IMR-90 (cell line): ENCODE results near the gene TMPRSS3. TPM values are rescaled to one million over a fixed set of nuclear protein-coding genes. Genes with fewer than 3 reads are reported as not detected.

Experiments used
- ATAC-seq: fragments of 200-7000 bp; cut with Tn5 transposase; 2 replicates; pipeline ENCODE4 v1.9.1; 2020; ENCODE audit warnings: low read depth, mild to moderate bottlenecking, moderate library complexity
- BruUV-seq: library from RNA; stranded (reverse); fragments of 400-500 nt; replicated peaks from 2 replicates; lab custom pipeline; 2021; lab: Mats Ljungman, UMichigan
- CTCF ChIA-PET: fragments of 300-600 bp; formaldehyde crosslinking; extraction: SDS; loops from one replicate; lab custom pipeline; 2021; ENCODE audit warnings: antibody characterized with exemption; lab: Yijun Ruan, JAX
- POLR2A ChIA-PET: fragments of 300-600 bp; sonication (Branson Sonifier 250); formaldehyde crosslinking; loops from one replicate; lab custom pipeline; 2022; ENCODE audit warnings: antibody characterized with exemption; ENCODE audit not compliant: unreplicated experiment; lab: Charles Lee
- DNase-seq: peaks from one replicate; pipeline ENCODE4 v3.0.0; 2013
- H2AFZ ChIP-seq: replicated peaks from 2 replicates; pipeline ENCODE3; 2013; ENCODE audit warnings: low read length, mild to moderate bottlenecking; ENCODE audit not compliant: poor library complexity
- H2AK5ac ChIP-seq: 2 replicates; pipeline ENCODE4 v1.6.1; 2013; ENCODE audit warnings: low read depth, low read length, inconsistent platforms
- H2AK9ac ChIP-seq: replicated peaks from 2 replicates; pipeline ENCODE3; 2013; ENCODE audit warnings: mild to moderate bottlenecking, low read depth, low read length, moderate library complexity; ENCODE audit not compliant: poor library complexity
- H2BK120ac ChIP-seq: 2 replicates; pipeline ENCODE4 v1.6.1; 2013; ENCODE audit warnings: low read depth, low read length, inconsistent platforms
- H2BK15ac ChIP-seq: 3 replicates; pipeline ENCODE4 v1.6.1; 2013; ENCODE audit warnings: low read depth, low read length, inconsistent platforms
- H2BK20ac ChIP-seq: 2 replicates; pipeline ENCODE4 v1.6.1; 2013; ENCODE audit warnings: low read depth, mild to moderate bottlenecking, inconsistent platforms, low read length, moderate library complexity
- H2BK5ac ChIP-seq: 2 replicates; pipeline ENCODE4 v1.6.1; 2013; ENCODE audit warnings: mild to moderate bottlenecking, low read depth, low read length, inconsistent platforms; ENCODE audit not compliant: poor library complexity, severe bottlenecking
- H3K14ac ChIP-seq: replicated peaks from 2 replicates; pipeline ENCODE4 v1.6.1; 2013; ENCODE audit warnings: low read depth, low read length, inconsistent platforms
- H3K18ac ChIP-seq: 2 replicates; pipeline ENCODE4 v1.6.1; 2013; ENCODE audit warnings: low read depth, low read length, control low read depth
- H3K23ac ChIP-seq: 2 replicates; pipeline ENCODE4 v1.6.1; 2013; ENCODE audit warnings: low read depth, low read length, inconsistent platforms
- H3K27ac ChIP-seq: 2 replicates; pipeline ENCODE4 v1.5.1; 2013; ENCODE audit warnings: mild to moderate bottlenecking, control low read depth, low read length; ENCODE audit not compliant: insufficient read depth
- H3K27me3 ChIP-seq: 2 replicates; pipeline ENCODE4 v1.6.1; 2013; ENCODE audit warnings: low read length; ENCODE audit not compliant: control insufficient read depth, insufficient read depth
- H3K36me3 ChIP-seq: 2 replicates; pipeline ENCODE4 v1.6.1; 2013; ENCODE audit warnings: low read length, mixed read lengths; ENCODE audit not compliant: control insufficient read depth, insufficient read depth
- H3K4ac ChIP-seq: 2 replicates; pipeline ENCODE4 v1.6.1; 2013; ENCODE audit warnings: low read depth, low read length, inconsistent platforms
- H3K4me1 ChIP-seq: 2 replicates; pipeline ENCODE4 v1.6.1; 2013; ENCODE audit warnings: low read length, mixed read lengths; ENCODE audit not compliant: control insufficient read depth, insufficient read depth
- H3K4me2 ChIP-seq: 2 replicates; pipeline ENCODE4 v1.6.1; 2013; ENCODE audit warnings: low read depth, mild to moderate bottlenecking, control low read depth, low read length, moderate library complexity
- H3K4me3 ChIP-seq: 2 replicates; pipeline ENCODE4 v1.5.1; 2013; ENCODE audit warnings: low read depth, mild to moderate bottlenecking, control low read depth, low read length, moderate library complexity; ENCODE audit not compliant: insufficient read depth
- H3K56ac ChIP-seq: 2 replicates; pipeline ENCODE4 v1.6.1; 2013; ENCODE audit warnings: low read length, inconsistent platforms; ENCODE audit not compliant: insufficient read depth; ENCODE audit errors: extremely low read depth
- H3K79me1 ChIP-seq, 2 experiments: 2 replicates each; pipeline ENCODE4 v1.6.1; 2013; ENCODE audit warnings: low read length in 2 of 2, inconsistent platforms in 1 of 2, low read depth in 1 of 2
- H3K9ac ChIP-seq: 2 replicates; pipeline ENCODE4 v1.6.1; 2013; ENCODE audit warnings: low read depth, low read length, control low read depth
- H3K9me1 ChIP-seq: 2 replicates; pipeline ENCODE4 v1.6.1; 2013; ENCODE audit warnings: low read length, inconsistent platforms; ENCODE audit not compliant: insufficient read depth
- H3K9me3 ChIP-seq: 2 replicates; pipeline ENCODE4 v1.6.1; 2013; ENCODE audit warnings: low read length; ENCODE audit not compliant: control insufficient read depth, insufficient read depth
- H4K20me1 ChIP-seq: 2 replicates; pipeline ENCODE4 v1.6.1; 2013; ENCODE audit warnings: low read length, inconsistent platforms; ENCODE audit not compliant: insufficient read depth
- H4K5ac ChIP-seq: 2 replicates; pipeline ENCODE4 v1.6.1; 2013; ENCODE audit warnings: mild to moderate bottlenecking, low read depth, low read length, control low read depth
- H4K8ac ChIP-seq, 2 experiments: 2 replicates each; pipeline ENCODE4 v1.6.1; 2013; ENCODE audit warnings: low read depth in 2 of 2, low read length in 2 of 2, control low read depth in 1 of 2, inconsistent platforms in 1 of 2
- H4K91ac ChIP-seq: 2 replicates; pipeline ENCODE4 v1.6.1; 2013; ENCODE audit warnings: low read depth, low read length, inconsistent platforms; ENCODE audit not compliant: insufficient read depth
- BHLHE40 ChIP-seq: fragments of 150-350 bp; IDR thresholded peaks from 2 replicates; pipeline ENCODE4 v1.6.1; 2016; ENCODE audit warnings: mild to moderate bottlenecking, low read depth, low read length
- CEBPB ChIP-seq: IDR thresholded peaks from 2 replicates; pipeline ENCODE4 v1.6.1; 2012; ENCODE audit warnings: low read depth, low read length, improper control_type of control experiment
- CHD1 ChIP-seq: IDR thresholded peaks from 2 replicates; pipeline ENCODE4 v1.6.1; 2012; ENCODE audit warnings: low read depth, low read length, improper control_type of control experiment
- CTCF ChIP-seq: conservative IDR thresholded peaks from 2 replicates; pipeline ENCODE4 v1.5.1; 2012; ENCODE audit warnings: mild to moderate bottlenecking, low read depth, low read length, improper control_type of control experiment
- ELK1 ChIP-seq: fragments of 150-350 bp; IDR thresholded peaks from 2 replicates; pipeline ENCODE4 v1.6.1; 2016; ENCODE audit warnings: low read depth, mild to moderate bottlenecking, low read length, moderate library complexity, borderline replicate concordance
- FOS ChIP-seq: fragments of 150-350 bp; IDR thresholded peaks from 2 replicates; pipeline ENCODE4 v1.6.1; 2016; ENCODE audit warnings: low read depth, low read length
- MAZ ChIP-seq: IDR thresholded peaks from 2 replicates; pipeline ENCODE4 v1.6.1; 2012; ENCODE audit warnings: low read depth, mild to moderate bottlenecking, low read length, improper control_type of control experiment, moderate library complexity, borderline replicate concordance
- MXI1 ChIP-seq: IDR thresholded peaks from 2 replicates; pipeline ENCODE4 v1.6.1; 2012; ENCODE audit warnings: low read depth, mild to moderate bottlenecking, low read length, moderate library complexity, borderline replicate concordance
- NFE2L2 ChIP-seq: fragments of 150-350 bp; IDR thresholded peaks from 2 replicates; pipeline ENCODE4 v1.6.1; 2016; ENCODE audit warnings: low read depth, mild to moderate bottlenecking, low read length
- POLR2A ChIP-seq: IDR thresholded peaks from 2 replicates; pipeline ENCODE4 v1.6.1; 2012; ENCODE audit warnings: mild to moderate bottlenecking, low read depth, low read length
- RCOR1 ChIP-seq: IDR thresholded peaks from 2 replicates; pipeline ENCODE4 v1.6.1; 2012; ENCODE audit warnings: mild to moderate bottlenecking, low read length, improper control_type of control experiment; ENCODE audit not compliant: insufficient replicate concordance
- SMC3 ChIP-seq: fragments of 150-350 bp; IDR thresholded peaks from 2 replicates; pipeline ENCODE4 v1.6.1; 2016; ENCODE audit warnings: low read depth, mild to moderate bottlenecking, antibody characterized with exemption, low read length, moderate library complexity
- WGBS, 2 experiments: methylation state at CpG; one replicate each; pipeline versions ENCODE4 v1.1.5 to v1.1.7; 2013; ENCODE audit warnings: missing lambda C conversion rate in 2 of 2; ENCODE audit not compliant: insufficient read length in 1 of 2; ENCODE audit errors: extremely low coverage in 2 of 2; 5-methylcytosine and 5-hydroxymethylcytosine counted together
- dilution Hi-C: fragments of 300-500 bp; cut with HindIII; formaldehyde crosslinking; loops from one replicate; pipeline ENCODE4 v1.14.3; 2018; ENCODE audit warnings: low sequenced_read_pairs; ENCODE audit not compliant: unreplicated experiment
- in situ Hi-C: fragments of 300-500 bp; cut with MboI; formaldehyde crosslinking; loops from 3 replicates; pipeline ENCODE4 v1.14.3; 2019; ENCODE audit warnings: low sequenced_read_pairs, inconsistent platforms, mixed read lengths
- intact Hi-C: fragments of 100-400 bp; cut with micrococcal nuclease; formaldehyde crosslinking; loops from 2 replicates; pipeline ENCODE4 v1.10.0; 2022
- polyA plus RNA-seq, 3 experiments: library from polyadenylated mRNA; depleted of rRNA; stranded (reverse); fragments of >200 nt; gene quantifications; 2 replicates each; pipeline ENCODE4 v1.2.3, GENCODE V29; 2012; ENCODE audit warnings: low replicate concordance in 1 of 3
- total RNA-seq: library from RNA; depleted of rRNA; stranded (reverse); fragments of >200 nt; gene quantifications from 2 replicates; pipeline ENCODE4 v1.2.3, GENCODE V29; 2012

The TMPRSS3 gene
- total and polyA plus RNA-seq, 2 of the 4 experiments (the other 2 are of a cell fraction): not detected

- no TSS peak for BruUV-seq
- in situ Hi-C loops: no loop called here
- no peak overlapping the region for H3K18ac ChIP-seq
- H4K8ac ChIP-seq: no peak overlapping the region
- no peak overlapping the region for H2AK5ac ChIP-seq
- H2BK120ac ChIP-seq: no peak overlapping the region
- H3K4me1 ChIP-seq: no peaks in the 10 kb centered on the region
- no peaks in the 10 kb centered on the region for H3K9me3 ChIP-seq
- H2AK9ac ChIP-seq: no peak overlapping the region
- no peaks in the 10 kb centered on the region for H3K79me1 ChIP-seq
- H3K9me1 ChIP-seq: no peaks in the 10 kb centered on the region
- intact Hi-C loops: no loop called here
- H3K27me3 ChIP-seq: peaks cover 20% of the 10 kb centered on the region; the same call in 1 of the 2 replicates
- dilution Hi-C loops: no loop called here
- no peak overlapping the region for H3K14ac ChIP-seq
- H3K4me3 ChIP-seq: no peak overlapping the region
- no peak overlapping the region for H2BK20ac ChIP-seq
- POLR2A ChIA-PET: no interaction called here
- no peak for DNase-seq
- TF ChIP-seq POLR2A (no peak), CHD1 (no peak), ELK1 (no peak), FOS (no peak), CEBPB (no peak), MAZ (no peak), NFE2L2 (no peak), SMC3 (no peak), BHLHE40 (no peak), MXI1 (no peak), RCOR1 (no peak), CTCF (no peak)
- no peak overlapping the region for H2BK5ac ChIP-seq
- ATAC-seq: no peak
- no CpG with 5 or more reads among the region's 7 CpGs for WGBS, 2 experiments
- no peak overlapping the region for H3K9ac ChIP-seq
- no peak overlapping the region for H3K56ac ChIP-seq
- CTCF ChIA-PET: no interaction called here
- no peak overlapping the region for H4K5ac ChIP-seq
- no peak overlapping the region for H4K91ac ChIP-seq
- no peak overlapping the region for H3K4ac ChIP-seq
- H4K20me1 ChIP-seq: no peaks in the 10 kb centered on the region
- no peaks in the 10 kb centered on the region for H3K36me3 ChIP-seq
- no peak overlapping the region for H3K23ac ChIP-seq
- H3K27ac ChIP-seq: no peak overlapping the region
- H3K4me2 ChIP-seq: no peak overlapping the region
- H2AFZ ChIP-seq: no peak overlapping the region
- H2BK15ac ChIP-seq: no peak overlapping the region
Observed at GRCh38 chr21:42409366-42409765, 13.5 kb upstream of the TMPRSS3 start.
